Measurements from ENCODE around the gene ENAM. TPM values are rescaled to one million over a fixed set of nuclear protein-coding genes. Genes with fewer than 3 reads are reported as not detected.

Gene ENAM
- total RNA-seq, 1 donor from 2014 or later, result 0.21 TPM

DNA sequence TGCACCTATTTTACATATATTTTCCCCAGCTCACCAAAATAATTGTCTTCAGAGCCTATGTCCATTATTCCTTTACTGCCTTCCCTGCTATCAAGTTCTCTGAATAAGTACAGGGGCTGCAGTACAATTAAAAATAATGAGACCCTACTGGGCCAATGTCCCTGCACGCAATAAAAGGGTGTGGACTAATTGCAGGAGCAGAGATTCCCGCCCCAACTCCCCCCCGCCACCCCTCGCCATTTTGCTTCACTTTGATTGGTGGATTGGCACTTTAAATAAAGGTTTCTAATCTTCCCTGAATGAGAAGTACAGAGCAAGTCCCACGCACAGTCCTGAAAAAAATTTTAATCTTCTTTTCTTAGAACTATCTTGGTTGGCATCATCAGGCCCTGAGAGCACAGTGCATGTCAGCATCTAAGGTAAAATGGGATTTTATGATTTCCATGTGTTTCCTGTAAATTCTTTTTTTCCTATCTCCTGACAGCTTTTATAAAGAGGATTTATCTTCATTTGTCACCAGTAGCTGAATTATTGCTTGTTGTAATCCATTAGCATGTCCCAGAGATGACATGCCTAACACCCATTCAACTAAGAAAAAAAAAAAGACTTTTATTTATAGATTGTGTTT, 36.5 kb upstream of the ENAM start, which contains the start of gene AMBN:
TSS of gene AMBN (plus strand) at position 302 of the 628 bp plus-strand sequence. CDS start at position 405, 103 bp downstream.
- no peaks in the 10 kb centered on the region for H3K27me3 ChIP-seq (ENCODE audit: control insufficient read depth, insufficient read depth, low read length)
- DNase-seq (ENCODE audit: low read depth), result no peak
- no peaks in the 10 kb centered on the region for H3K36me3 ChIP-seq (ENCODE audit: control insufficient read depth, insufficient read depth, low read length)
- no peak within 1 kb of the TSS for H3K4me3 ChIP-seq (ENCODE audit: low read depth, low read length)
- TF ChIP-seq, protein P1, sequence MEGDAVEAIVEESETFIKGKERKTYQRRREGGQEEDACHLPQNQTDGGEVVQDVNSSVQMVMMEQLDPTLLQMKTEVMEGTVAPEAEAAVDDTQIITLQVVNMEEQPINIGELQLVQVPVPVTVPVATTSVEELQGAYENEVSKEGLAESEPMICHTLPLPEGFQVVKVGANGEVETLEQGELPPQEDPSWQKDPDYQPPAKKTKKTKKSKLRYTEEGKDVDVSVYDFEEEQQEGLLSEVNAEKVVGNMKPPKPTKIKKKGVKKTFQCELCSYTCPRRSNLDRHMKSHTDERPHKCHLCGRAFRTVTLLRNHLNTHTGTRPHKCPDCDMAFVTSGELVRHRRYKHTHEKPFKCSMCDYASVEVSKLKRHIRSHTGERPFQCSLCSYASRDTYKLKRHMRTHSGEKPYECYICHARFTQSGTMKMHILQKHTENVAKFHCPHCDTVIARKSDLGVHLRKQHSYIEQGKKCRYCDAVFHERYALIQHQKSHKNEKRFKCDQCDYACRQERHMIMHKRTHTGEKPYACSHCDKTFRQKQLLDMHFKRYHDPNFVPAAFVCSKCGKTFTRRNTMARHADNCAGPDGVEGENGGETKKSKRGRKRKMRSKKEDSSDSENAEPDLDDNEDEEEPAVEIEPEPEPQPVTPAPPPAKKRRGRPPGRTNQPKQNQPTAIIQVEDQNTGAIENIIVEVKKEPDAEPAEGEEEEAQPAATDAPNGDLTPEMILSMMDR (IDR thresholded peaks at IDR 0.05; ENCODE audit: insufficient read depth, low read length, poor library complexity, severe bottlenecking), result no peak

GRCh38 chr4:70594196-70594595, 34.3 kb upstream of the ENAM start:
- H3K4me3 ChIP-seq (ENCODE audit: low read depth, low read length), result no peak overlapping the region
- TF ChIP-seq, protein P1 (IDR thresholded peaks at IDR 0.05; ENCODE audit: insufficient read depth, low read length, poor library complexity, severe bottlenecking), result no peak
- H3K36me3 ChIP-seq (ENCODE audit: control insufficient read depth, insufficient read depth, low read length), result no peaks in the 10 kb centered on the region
- H3K27me3 ChIP-seq (ENCODE audit: control insufficient read depth, insufficient read depth, low read length), result no peaks in the 10 kb centered on the region
- DNase-seq (ENCODE audit: low read depth), result no peak

DNA sequence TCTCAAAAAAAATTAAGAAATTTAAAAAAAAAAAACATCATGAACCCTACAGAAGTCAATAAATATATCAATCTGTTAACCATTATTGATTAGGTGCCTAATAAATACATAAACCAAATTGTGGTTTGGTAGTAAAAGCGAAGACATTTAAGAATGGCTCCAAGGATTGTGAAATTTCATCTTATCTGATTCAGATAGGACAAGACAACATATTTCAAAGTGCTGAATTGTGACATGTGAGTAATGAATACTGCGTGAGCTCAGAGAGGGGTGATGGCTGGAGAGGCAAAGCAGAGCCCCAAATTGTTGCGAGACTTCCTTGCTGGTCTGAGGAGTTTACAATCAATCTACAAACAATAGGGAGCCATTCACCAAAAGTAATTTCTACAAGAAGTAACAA, 28.2 kb upstream of the ENAM start:
- Histone ChIP-seq H3K36me3 (ENCODE audit: control insufficient read depth, insufficient read depth, low read length) (no peaks in the 10 kb centered on the region), H3K4me3 (ENCODE audit: low read depth, low read length) (no peak overlapping the region), H3K27me3 (ENCODE audit: control insufficient read depth, insufficient read depth, low read length) (no peaks in the 10 kb centered on the region)
- DNase-seq (ENCODE audit: low read depth), result no peak
- TF ChIP-seq, protein P1 (IDR thresholded peaks at IDR 0.05; ENCODE audit: insufficient read depth, low read length, poor library complexity, severe bottlenecking), result no peak

- TF ChIP-seq, protein P1 (IDR thresholded peaks at IDR 0.05; ENCODE audit: insufficient read depth, low read length, poor library complexity, severe bottlenecking), result no peak
- no peak for DNase-seq (ENCODE audit: low read depth)
- no peak overlapping the region for H3K4me3 ChIP-seq (ENCODE audit: low read depth, low read length)
- no peaks in the 10 kb centered on the region for H3K36me3 ChIP-seq (ENCODE audit: control insufficient read depth, insufficient read depth, low read length)
- H3K27me3 ChIP-seq (ENCODE audit: control insufficient read depth, insufficient read depth, low read length), result no peaks in the 10 kb centered on the region
Measured at GRCh38 chr4:70600977-70601376, 27.6 kb upstream of the ENAM start.

DNA sequence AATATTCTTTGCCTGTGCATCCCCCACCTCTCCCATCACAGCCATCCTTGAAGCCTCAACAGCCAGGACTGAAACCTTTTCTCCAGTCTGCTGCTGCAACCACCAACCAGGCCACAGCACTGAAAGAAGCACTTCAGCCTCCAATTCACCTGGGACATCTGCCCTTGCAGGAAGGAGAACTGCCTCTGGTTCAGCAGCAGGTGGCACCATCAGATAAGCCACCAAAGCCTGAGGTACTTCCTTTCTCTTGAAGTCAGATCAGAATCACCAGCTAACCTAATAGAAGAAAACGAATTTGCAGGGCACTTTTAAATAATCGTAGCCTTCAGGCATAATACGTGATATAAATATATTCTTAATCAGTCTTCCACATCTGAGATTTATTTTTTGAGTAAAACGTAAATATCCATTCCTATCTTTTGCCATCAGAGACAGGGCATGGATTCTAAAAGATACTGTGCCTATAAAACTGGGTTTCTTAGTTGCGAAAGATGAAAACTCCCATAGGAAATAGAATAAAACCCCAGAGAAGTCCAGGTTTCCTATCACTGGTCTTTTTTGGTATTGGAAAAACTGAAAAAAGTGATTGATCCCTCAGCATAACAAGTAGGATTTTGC, 27.0 kb upstream of the ENAM start:
- DNase-seq (ENCODE audit: low read depth), result peak; percentile 32
- Histone ChIP-seq H3K4me3 (ENCODE audit: low read depth, low read length) (no peak overlapping the region), H3K36me3 (ENCODE audit: control insufficient read depth, insufficient read depth, low read length) (no peaks in the 10 kb centered on the region), H3K27me3 (ENCODE audit: control insufficient read depth, insufficient read depth, low read length) (no peaks in the 10 kb centered on the region)
- TF ChIP-seq, protein P1 (IDR thresholded peaks at IDR 0.05; ENCODE audit: insufficient read depth, low read length, poor library complexity, severe bottlenecking), result peak; percentile 91

All from kidney epithelial cell (primary cell).